Neural cell (in vitro differentiated cells): ENCODE measurements around the gene PFKFB3.

Source experiments
- CTCF ChIP-seq: fragments of 450-650 bp; IDR thresholded peaks from 2 replicates; pipeline ENCODE4 v1.5.1; 2014; ENCODE audit warnings: antibody characterized with exemption, mild to moderate bottlenecking, moderate library complexity; ENCODE audit not compliant: poor library complexity, severe bottlenecking
- EP300 ChIP-seq: fragments of 450-650 bp; conservative IDR thresholded peaks from 2 replicates; pipeline ENCODE4 v1.6.1; 2014; ENCODE audit warnings: antibody characterized with exemption, mild to moderate bottlenecking, moderate library complexity; ENCODE audit not compliant: poor library complexity, severe bottlenecking
- RAD21 ChIP-seq: fragments of 450-650 bp; conservative IDR thresholded peaks from 2 replicates; pipeline ENCODE4 v1.6.1; 2014; ENCODE audit warnings: antibody characterized with exemption, mild to moderate bottlenecking, moderate library complexity

- TF ChIP-seq RAD21, result no peak
- TF ChIP-seq EP300, result no peak
- no peak for TF ChIP-seq CTCF
Measured at GRCh38 chr10:6223981-6224380, 21.2 kb downstream of the PFKFB3 start.
